Thyroid gland (tissue), 4 donors: Measurements from ENCODE around the gene TRPC4.

Experiments used
- POLR2A ChIP-seq, 2 donors: fragments of 450-650 bp; IDR thresholded peaks; one replicate each; pipeline ENCODE4 v1.6.1; 2017; ENCODE audit warnings: antibody characterized with exemption in 2 of 2, mild to moderate bottlenecking in 2 of 2, moderate library complexity in 1 of 2
- TF ChIP-seq, protein P1 (sequence below), 6 experiments: fragments of 200-600 bp in 3 of 6; fragments of 450-650 bp in 3 of 6; sonication (generic) in 3 of 6; IDR thresholded peaks; one replicate each; pipeline ENCODE4 v1.5.1; 2016 to 2019; ENCODE audit warnings: antibody characterized with exemption in 6 of 6, mild to moderate bottlenecking in 2 of 6, inconsistent platforms in 1 of 6, moderate library complexity in 1 of 6

DNA sequence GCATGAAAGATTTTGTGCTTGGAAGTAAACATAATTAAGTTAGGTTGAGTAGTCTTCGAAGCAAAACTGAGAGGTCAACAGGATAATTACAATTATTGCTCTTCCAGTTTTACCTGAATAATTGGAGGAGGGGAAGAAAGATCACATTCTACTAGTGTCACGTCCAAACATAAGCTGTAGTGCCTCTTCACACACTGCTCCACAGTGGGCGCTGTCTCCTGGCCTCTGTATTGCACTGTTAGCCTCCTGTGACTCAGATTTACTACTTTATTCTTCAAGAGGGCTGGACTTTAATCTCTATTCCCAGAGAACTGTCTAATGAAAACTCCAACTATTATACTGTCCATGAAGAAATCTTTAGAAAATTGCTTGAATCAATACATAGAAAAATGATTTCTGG lies 62.9 kb downstream of the TRPC4 start:
- TF ChIP-seq, protein P1, sequence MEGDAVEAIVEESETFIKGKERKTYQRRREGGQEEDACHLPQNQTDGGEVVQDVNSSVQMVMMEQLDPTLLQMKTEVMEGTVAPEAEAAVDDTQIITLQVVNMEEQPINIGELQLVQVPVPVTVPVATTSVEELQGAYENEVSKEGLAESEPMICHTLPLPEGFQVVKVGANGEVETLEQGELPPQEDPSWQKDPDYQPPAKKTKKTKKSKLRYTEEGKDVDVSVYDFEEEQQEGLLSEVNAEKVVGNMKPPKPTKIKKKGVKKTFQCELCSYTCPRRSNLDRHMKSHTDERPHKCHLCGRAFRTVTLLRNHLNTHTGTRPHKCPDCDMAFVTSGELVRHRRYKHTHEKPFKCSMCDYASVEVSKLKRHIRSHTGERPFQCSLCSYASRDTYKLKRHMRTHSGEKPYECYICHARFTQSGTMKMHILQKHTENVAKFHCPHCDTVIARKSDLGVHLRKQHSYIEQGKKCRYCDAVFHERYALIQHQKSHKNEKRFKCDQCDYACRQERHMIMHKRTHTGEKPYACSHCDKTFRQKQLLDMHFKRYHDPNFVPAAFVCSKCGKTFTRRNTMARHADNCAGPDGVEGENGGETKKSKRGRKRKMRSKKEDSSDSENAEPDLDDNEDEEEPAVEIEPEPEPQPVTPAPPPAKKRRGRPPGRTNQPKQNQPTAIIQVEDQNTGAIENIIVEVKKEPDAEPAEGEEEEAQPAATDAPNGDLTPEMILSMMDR (IDR thresholded peaks at IDR 0.05), result no peak
- TF ChIP-seq POLR2A (IDR thresholded peaks at IDR 0.05), result no peak
